Measurements from ENCODE around the gene UTS2B.

- TF ChIP-seq CTCF (conservative IDR thresholded peaks at IDR 0.05; ENCODE audit: low read depth, low read length), result no peak
- TF ChIP-seq POLR2A (IDR thresholded peaks at IDR 0.05; ENCODE audit: low read depth, low read length), result no peak
- TF ChIP-seq ELK1 (IDR thresholded peaks at IDR 0.05; ENCODE audit: borderline replicate concordance, low read depth, low read length), result no peak
These were observed 96.1 kb downstream of the UTS2B start for GRCh38 chr3:191234216-191234615.

Data from IMR-90 (cell line).